Breast epithelium (tissue), 4 donors: ENCODE results near the gene DDR1. TPM values are rescaled to one million over a fixed set of nuclear protein-coding genes. Genes with fewer than 3 reads are reported as not detected.

Experiments used
- DNase-seq, 2 donors: peaks; one replicate each; pipeline ENCODE4 v3.0.0-alpha.2; 2019; ENCODE audit warnings: low spot score in 2 of 2
- H3K27ac ChIP-seq, 2 donors: fragments of 200-600 bp; sonication (generic) in 1 of 2; one replicate each; pipeline ENCODE4 v1.5.1; 2016 to 2019; ENCODE audit warnings: mild to moderate bottlenecking in 1 of 2
- H3K27me3 ChIP-seq, 2 donors: fragments of 200-600 bp; sonication (generic) in 1 of 2; one replicate each; pipeline versions ENCODE4 v1.5.1 to v1.6.0; 2017 to 2019; ENCODE audit warnings: control low read depth in 1 of 2, mild to moderate bottlenecking in 1 of 2
- H3K36me3 ChIP-seq: fragments of 200-600 bp; one replicate; pipeline ENCODE4 v1.5.1; 2019
- H3K4me1 ChIP-seq, 2 donors: fragments of 200-600 bp; sonication (generic); one replicate each; pipeline ENCODE4 v1.5.1; 2016 to 2019; ENCODE audit warnings: control low read depth in 1 of 2
- H3K4me3 ChIP-seq, 3 donors: fragments of 200-600 bp; sonication (generic); 1 replicate in 2 of 3; 2 replicates in 1 of 3; pipeline ENCODE4 v1.5.1; 2016 to 2019; ENCODE audit warnings: mild to moderate bottlenecking in 3 of 3, moderate library complexity in 2 of 3
- H3K9me3 ChIP-seq, 2 donors: fragments of 200-600 bp; sonication (generic) in 1 of 2; one replicate each; pipeline ENCODE4 v1.5.1; 2016 to 2019; ENCODE audit warnings: control low read depth in 1 of 2
- POLR2A ChIP-seq: fragments of 450-650 bp; IDR thresholded peaks from one replicate; pipeline ENCODE4 v1.6.1; 2016; ENCODE audit warnings: antibody characterized with exemption, mild to moderate bottlenecking, moderate library complexity
- POLR2AphosphoS5 ChIP-seq, 3 donors: sonication (generic); formaldehyde crosslinking; IDR thresholded peaks; one replicate each; pipeline ENCODE4 v1.6.1; 2017; ENCODE audit warnings: antibody characterized with exemption in 3 of 3
- intact Hi-C: fragments of 100-400 bp; cut with DNase I; formaldehyde crosslinking; loops from one replicate; pipeline ENCODE4 v1.15.1; 2023; ENCODE audit warnings: low total_unique reads
- total RNA-seq, 3 donors: library from RNA; depleted of rRNA; stranded (reverse); fragments of >200 nt; gene quantifications; one replicate each; pipeline ENCODE4 v1.1.0, GENCODE V29; 2016
- TF ChIP-seq, protein P1 (sequence below), 3 donors: fragments of 450-650 bp; IDR thresholded peaks; one replicate each; pipeline ENCODE4 v1.5.1; 2016 to 2017; ENCODE audit warnings: antibody characterized with exemption in 3 of 3, mild to moderate bottlenecking in 3 of 3, moderate library complexity in 3 of 3

The DDR1 gene
- total RNA-seq, 3 donors from 2014 or later: 18.1 to 149 (median 72.1) TPM

DNA sequence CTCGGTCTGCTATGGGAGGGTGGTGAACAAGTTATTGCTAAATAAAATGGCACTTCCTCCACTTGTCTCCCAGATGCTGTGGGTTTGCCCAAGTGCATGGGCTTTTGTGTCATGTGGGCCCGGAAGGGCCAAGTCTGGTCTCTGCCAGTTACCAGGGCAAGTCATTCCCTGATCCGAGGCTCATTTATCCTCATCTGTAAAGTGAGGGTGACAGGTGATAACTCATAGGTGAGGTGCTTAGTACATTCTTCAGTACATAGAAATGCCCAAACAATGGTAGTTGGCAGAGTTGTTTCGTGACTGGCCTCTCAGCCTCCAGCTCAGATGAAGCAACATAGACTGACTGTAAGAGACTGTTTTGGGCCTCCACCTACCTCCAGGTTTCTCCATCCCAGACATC lies 54.4 kb downstream of the DDR1 start:
- no peaks in the 10 kb centered on the region for H3K4me1 ChIP-seq
- intact Hi-C loops: no loop called here
- no peak overlapping the region for H3K27ac ChIP-seq
- no peaks in the 10 kb centered on the region for H3K36me3 ChIP-seq
- DNase-seq: no peak
- H3K9me3 ChIP-seq: no peaks in the 10 kb centered on the region
- H3K4me3 ChIP-seq: no peak overlapping the region
- H3K27me3 ChIP-seq: no peaks in the 10 kb centered on the region
- TF ChIP-seq POLR2A: no peak
- TF ChIP-seq POLR2AphosphoS5 (IDR thresholded peaks at IDR 0.05): no peak
- TF ChIP-seq, protein P1, sequence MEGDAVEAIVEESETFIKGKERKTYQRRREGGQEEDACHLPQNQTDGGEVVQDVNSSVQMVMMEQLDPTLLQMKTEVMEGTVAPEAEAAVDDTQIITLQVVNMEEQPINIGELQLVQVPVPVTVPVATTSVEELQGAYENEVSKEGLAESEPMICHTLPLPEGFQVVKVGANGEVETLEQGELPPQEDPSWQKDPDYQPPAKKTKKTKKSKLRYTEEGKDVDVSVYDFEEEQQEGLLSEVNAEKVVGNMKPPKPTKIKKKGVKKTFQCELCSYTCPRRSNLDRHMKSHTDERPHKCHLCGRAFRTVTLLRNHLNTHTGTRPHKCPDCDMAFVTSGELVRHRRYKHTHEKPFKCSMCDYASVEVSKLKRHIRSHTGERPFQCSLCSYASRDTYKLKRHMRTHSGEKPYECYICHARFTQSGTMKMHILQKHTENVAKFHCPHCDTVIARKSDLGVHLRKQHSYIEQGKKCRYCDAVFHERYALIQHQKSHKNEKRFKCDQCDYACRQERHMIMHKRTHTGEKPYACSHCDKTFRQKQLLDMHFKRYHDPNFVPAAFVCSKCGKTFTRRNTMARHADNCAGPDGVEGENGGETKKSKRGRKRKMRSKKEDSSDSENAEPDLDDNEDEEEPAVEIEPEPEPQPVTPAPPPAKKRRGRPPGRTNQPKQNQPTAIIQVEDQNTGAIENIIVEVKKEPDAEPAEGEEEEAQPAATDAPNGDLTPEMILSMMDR (IDR thresholded peaks at IDR 0.05): no peak

DNA sequence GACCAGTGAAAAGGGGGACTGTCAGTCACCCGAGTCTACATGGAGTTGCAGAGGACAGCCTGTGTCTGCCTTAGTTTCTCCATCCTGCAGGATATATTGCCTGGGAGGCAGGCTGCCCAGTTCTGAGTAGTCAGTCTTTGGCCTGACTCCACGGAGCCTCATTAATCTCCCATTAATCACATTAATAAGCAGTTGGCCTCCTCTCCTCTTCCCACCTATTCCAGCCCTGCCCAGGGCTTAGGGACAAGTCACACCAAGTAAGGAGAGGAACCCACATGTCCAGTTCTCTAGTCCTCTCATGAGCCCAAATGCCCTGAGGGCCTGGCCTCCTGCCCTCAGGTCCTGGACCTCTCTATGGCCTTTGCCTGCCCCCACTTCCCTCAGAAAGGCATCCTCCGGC lies 55.2 kb downstream of the DDR1 start:
- TF ChIP-seq POLR2A: no peak
- no peak for TF ChIP-seq POLR2AphosphoS5 (IDR thresholded peaks at IDR 0.05)
- TF ChIP-seq, protein P1 (IDR thresholded peaks at IDR 0.05): no peak
- Histone ChIP-seq H3K9me3 (no peaks in the 10 kb centered on the region), H3K4me1 (no peaks in the 10 kb centered on the region), H3K27ac (no peak overlapping the region), H3K4me3 (no peak overlapping the region), H3K36me3 (no peaks in the 10 kb centered on the region), H3K27me3 (no peaks in the 10 kb centered on the region)
- no peak for DNase-seq
- intact Hi-C loops: no loop called here

DNA sequence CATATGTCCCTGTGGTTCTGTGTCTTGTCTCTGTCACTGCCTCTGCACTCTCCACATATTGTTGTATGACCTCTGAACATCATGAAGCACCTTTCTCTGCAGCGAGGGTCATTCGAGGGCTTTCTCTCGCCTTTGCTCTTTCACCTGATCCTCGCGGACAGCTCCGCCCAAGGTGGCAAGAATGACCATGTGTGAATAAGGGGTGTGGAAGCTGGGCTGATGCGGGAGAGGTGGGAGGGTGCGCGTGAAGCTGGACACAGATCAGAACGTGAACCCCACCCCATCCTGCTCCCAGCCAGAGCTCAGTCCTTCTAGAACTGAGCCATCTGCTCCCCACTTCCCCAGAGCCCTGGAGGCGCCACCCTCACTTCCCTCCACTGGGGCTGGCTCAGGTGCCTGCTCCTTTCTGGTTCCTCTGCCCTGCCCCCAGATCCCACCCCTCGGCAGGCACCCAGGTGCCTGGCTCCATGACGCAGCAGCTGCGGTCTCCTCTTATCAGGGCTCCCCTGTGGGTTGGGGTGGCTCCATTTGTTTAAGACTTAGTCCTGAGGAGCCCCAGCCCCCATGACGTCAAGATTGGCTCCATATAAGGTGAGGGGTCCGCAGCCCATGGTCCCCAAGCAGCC lies 56.2 kb downstream of the DDR1 start, which contains the start of gene MUCL3:
Gene MUCL3, plus strand, starts transcription at position 613 of the 626 bp plus-strand sequence. CDS start 27 bp downstream, outside the sequence.
- Histone ChIP-seq H3K9me3 (no peaks in the 10 kb centered on the region), H3K4me3 (no peak within 1 kb of the TSS), H3K36me3 (no peaks in the 10 kb centered on the region), H3K4me1 (no peaks in the 10 kb centered on the region), H3K27ac (no peak within 1 kb of the TSS), H3K27me3 (no peaks in the 10 kb centered on the region)
- TF ChIP-seq POLR2AphosphoS5 (IDR thresholded peaks at IDR 0.05) (no peak), POLR2A (no peak)
- TF ChIP-seq, protein P1 (IDR thresholded peaks at IDR 0.05): no peak
- intact Hi-C loops: no loop called here
- no peak for DNase-seq

DNA sequence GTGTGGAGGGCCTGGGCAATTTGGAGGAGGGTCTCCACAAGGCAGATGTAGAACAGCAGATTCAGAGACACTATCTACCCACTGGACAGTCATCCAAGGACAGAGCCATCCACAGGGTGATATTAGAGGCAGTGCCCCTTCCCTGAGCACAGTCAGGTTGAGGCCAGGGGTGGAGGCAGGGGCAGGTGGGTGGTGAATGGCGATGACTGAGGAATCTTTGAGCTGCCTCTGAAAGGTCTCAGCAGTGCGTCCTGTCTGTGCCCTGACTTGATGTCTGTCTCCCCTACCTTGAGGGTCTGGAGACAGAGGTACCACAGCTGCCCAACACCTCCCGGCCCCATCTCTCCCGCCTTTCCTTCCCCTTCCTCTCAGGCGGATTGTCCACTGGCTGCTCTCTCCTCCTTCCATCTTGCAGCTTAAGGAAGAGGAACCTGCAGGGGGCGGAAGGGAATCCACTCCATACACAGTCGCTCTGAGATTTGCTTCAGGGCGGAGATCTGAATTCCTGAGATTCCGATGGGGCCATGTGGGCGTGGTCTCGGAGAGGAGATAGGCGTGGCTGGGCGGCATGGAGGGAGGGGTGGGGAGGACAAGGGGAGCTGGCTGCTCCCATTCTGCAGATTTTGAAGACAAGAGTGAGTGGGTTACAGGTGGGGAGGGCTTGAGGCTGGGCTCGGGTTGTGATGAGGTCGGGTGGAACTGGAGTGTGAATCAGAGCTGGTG lies 58.2 kb downstream of the DDR1 start:
- no peak overlapping the region for H3K27ac ChIP-seq
- no peaks in the 10 kb centered on the region for H3K4me1 ChIP-seq
- no peaks in the 10 kb centered on the region for H3K27me3 ChIP-seq
- no peak for TF ChIP-seq POLR2AphosphoS5 (IDR thresholded peaks at IDR 0.05)
- TF ChIP-seq POLR2A: no peak
- TF ChIP-seq, protein P1 (IDR thresholded peaks at IDR 0.05): peak in 2 of 3 donors; percentile 48 to 50
- no peaks in the 10 kb centered on the region for H3K36me3 ChIP-seq
- H3K9me3 ChIP-seq: no peaks in the 10 kb centered on the region
- H3K4me3 ChIP-seq: no peak overlapping the region
- intact Hi-C loops: no loop called here
- DNase-seq: peak; percentile 72 to 73

DNA sequence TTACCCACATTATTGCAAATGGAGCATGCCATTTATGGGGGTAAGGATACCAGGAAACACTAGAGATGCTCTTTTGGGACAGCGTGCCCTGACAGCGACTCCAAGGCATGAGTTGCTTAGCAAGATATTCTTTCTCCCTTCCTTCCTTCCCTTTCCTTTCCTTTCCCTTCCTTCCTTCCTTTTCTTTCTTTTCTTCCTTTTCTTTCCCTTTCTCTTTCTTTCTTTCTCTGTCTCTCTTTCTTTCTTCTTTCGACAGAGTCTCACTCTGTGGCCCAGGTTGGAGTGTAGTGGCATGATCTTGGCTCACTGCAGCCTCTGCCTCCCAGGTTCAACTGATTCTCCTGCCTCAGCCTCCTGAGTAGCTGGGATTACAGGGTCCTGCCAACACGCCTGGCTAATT lies 59.7 kb downstream of the DDR1 start:
- no peaks in the 10 kb centered on the region for H3K9me3 ChIP-seq
- no peak overlapping the region for H3K27ac ChIP-seq
- DNase-seq: no peak
- no peaks in the 10 kb centered on the region for H3K4me1 ChIP-seq
- no peaks in the 10 kb centered on the region for H3K27me3 ChIP-seq
- H3K36me3 ChIP-seq: no peaks in the 10 kb centered on the region
- H3K4me3 ChIP-seq: no peak overlapping the region
- TF ChIP-seq, protein P1 (IDR thresholded peaks at IDR 0.05): no peak
- no peak for TF ChIP-seq POLR2AphosphoS5 (IDR thresholded peaks at IDR 0.05)
- TF ChIP-seq POLR2A: no peak
- intact Hi-C loops: no loop called here
